ENCODE results near the gene CDH24. TPM values are rescaled to one million over a fixed set of nuclear protein-coding genes. Genes with fewer than 3 reads are reported as not detected.
"Not testable (repeated sequence)": the region's sequence is repeated elsewhere in the genome, so short reads cannot be mapped to it uniquely, and the experiment has no call there.

CDH24 gene
- total RNA-seq, 1 experiment from 2014 or later: 12.3 TPM

GRCh38 chr14:23013054-23013748 is 44.1 kb downstream of the CDH24 start:
- H3K4me3 ChIP-seq (ENCODE audit: insufficient read depth, low read depth, low read length): no peak overlapping the region
- no peaks in the 10 kb centered on the region for H3K27me3 ChIP-seq (ENCODE audit: control insufficient read depth, insufficient read depth, low read length)
- DNase-seq: no peak
- no peaks in the 10 kb centered on the region for H3K36me3 ChIP-seq (replicated peaks; ENCODE audit: control insufficient read depth, insufficient read depth, low read length)

DNA sequence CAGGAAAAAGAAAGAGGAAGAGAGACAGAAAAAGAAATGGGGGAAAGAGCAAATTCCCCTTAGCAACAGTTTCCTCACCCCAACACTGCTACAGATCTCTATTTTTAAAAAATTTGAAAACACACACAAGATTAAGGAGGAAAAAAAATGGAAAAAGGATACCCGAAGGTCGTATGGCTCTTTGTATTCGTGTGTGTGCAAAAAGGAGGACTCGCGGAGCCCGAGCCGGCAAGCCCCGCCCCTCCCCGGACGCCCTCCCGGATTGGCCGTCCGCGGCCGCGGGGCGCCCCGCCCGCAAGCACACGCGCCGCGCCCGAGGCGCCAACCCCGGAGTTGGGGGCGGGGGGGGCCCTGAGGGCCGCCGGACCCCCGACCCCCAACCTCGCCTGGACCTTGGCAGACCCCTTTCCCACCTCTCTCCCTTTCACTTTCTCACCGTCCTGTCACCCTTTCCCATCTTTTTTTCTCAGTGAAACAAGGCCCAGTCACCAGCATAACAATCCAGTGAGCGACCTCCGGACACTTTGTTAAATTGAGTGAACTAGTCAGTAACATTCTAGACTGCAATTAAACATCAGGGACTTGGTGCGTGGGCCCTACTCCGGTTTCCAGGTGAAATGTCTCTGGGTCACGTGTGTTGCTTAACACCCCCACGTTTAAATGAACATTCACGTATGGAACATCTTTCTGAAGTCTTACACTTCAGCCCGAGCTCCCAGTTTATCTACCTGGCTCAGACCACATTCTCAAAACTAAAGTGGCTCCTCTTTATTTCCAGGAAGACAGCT is 47.2 kb downstream of the CDH24 start, which contains the start of gene C14orf93:
Gene C14orf93, minus strand, starts transcription at position 205 of the 788 bp plus-strand sequence. CDS start 11,120 bp downstream, outside the sequence.
- DNase-seq: peak; percentile 96
- Histone ChIP-seq H3K4me3 (ENCODE audit: insufficient read depth, low read depth, low read length) (peak within 1 kb of the TSS; percentile 56), H3K36me3 (replicated peaks; ENCODE audit: control insufficient read depth, insufficient read depth, low read length) (no peaks in the 10 kb centered on the region), H3K27me3 (ENCODE audit: control insufficient read depth, insufficient read depth, low read length) (no peaks in the 10 kb centered on the region)

- Histone ChIP-seq H3K36me3 (replicated peaks; ENCODE audit: control insufficient read depth, insufficient read depth, low read length) (no peaks in the 10 kb centered on the region), H3K27me3 (ENCODE audit: control insufficient read depth, insufficient read depth, low read length) (no peaks in the 10 kb centered on the region), H3K4me3 (ENCODE audit: insufficient read depth, low read depth, low read length) (peak overlapping the region; percentile 23)
- DNase-seq: no peak
Observed at GRCh38 chr14:23009483-23009938, 47.8 kb downstream of the CDH24 start.

- H3K36me3 ChIP-seq (replicated peaks; ENCODE audit: control insufficient read depth, insufficient read depth, low read length): no peaks in the 10 kb centered on the region
- H3K27me3 ChIP-seq (ENCODE audit: control insufficient read depth, insufficient read depth, low read length): no peaks in the 10 kb centered on the region
- no peak overlapping the region for H3K4me3 ChIP-seq (ENCODE audit: insufficient read depth, low read depth, low read length)
- DNase-seq: no peak
Observed at GRCh38 chr14:23008831-23009230, 48.5 kb downstream of the CDH24 start.

- peak; percentile 98 for DNase-seq
- Histone ChIP-seq H3K36me3 (replicated peaks; ENCODE audit: control insufficient read depth, insufficient read depth, low read length) (no peaks in the 10 kb centered on the region), H3K4me3 (ENCODE audit: insufficient read depth, low read depth, low read length) (peak overlapping the region; percentile 95), H3K27me3 (ENCODE audit: control insufficient read depth, insufficient read depth, low read length) (no peaks in the 10 kb centered on the region)
Observed at GRCh38 chr14:23006544-23007419, 50.5 kb downstream of the CDH24 start.

DNA sequence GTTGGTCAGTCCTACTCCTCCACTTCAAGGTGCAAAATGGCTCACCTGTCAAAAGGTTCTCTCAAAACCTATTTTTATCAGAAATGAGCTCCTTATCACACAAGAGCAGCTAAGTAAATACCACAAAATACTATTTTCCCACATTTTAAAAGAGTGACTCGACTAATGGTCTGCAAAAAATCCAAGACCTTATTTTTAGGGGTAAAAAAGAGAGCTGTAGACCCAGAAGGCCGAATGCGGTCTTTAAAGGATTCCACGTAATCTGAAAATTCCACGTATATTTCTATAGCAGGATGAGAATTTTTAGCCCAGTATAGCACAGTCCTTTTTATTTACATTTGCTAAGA is 51.2 kb downstream of the CDH24 start:
- no peaks in the 10 kb centered on the region for H3K27me3 ChIP-seq (ENCODE audit: control insufficient read depth, insufficient read depth, low read length)
- peak overlapping the region; percentile 95 for H3K4me3 ChIP-seq (ENCODE audit: insufficient read depth, low read depth, low read length)
- no peaks in the 10 kb centered on the region for H3K36me3 ChIP-seq (replicated peaks; ENCODE audit: control insufficient read depth, insufficient read depth, low read length)
- no peak for DNase-seq

GRCh38 chr14:23005451-23006187 is 51.7 kb downstream of the CDH24 start:
- DNase-seq: no peak
- no peaks in the 10 kb centered on the region for H3K36me3 ChIP-seq (replicated peaks; ENCODE audit: control insufficient read depth, insufficient read depth, low read length)
- H3K4me3 ChIP-seq (ENCODE audit: insufficient read depth, low read depth, low read length): no peak overlapping the region
- H3K27me3 ChIP-seq (ENCODE audit: control insufficient read depth, insufficient read depth, low read length): no peaks in the 10 kb centered on the region

- not testable (repeated sequence) for H3K27me3 ChIP-seq (ENCODE audit: control insufficient read depth, insufficient read depth, low read length); DNase-seq; H3K36me3 ChIP-seq (replicated peaks; ENCODE audit: control insufficient read depth, insufficient read depth, low read length); H3K4me3 ChIP-seq (ENCODE audit: insufficient read depth, low read depth, low read length)
Observed at GRCh38 chr14:23004274-23004673, 53.0 kb downstream of the CDH24 start.

GRCh38 chr14:23002592-23002991 is 54.7 kb downstream of the CDH24 start:
- no peak overlapping the region for H3K4me3 ChIP-seq (ENCODE audit: insufficient read depth, low read depth, low read length)
- H3K27me3 ChIP-seq (ENCODE audit: control insufficient read depth, insufficient read depth, low read length): no peaks in the 10 kb centered on the region
- DNase-seq: no peak
- no peaks in the 10 kb centered on the region for H3K36me3 ChIP-seq (replicated peaks; ENCODE audit: control insufficient read depth, insufficient read depth, low read length)

DNA sequence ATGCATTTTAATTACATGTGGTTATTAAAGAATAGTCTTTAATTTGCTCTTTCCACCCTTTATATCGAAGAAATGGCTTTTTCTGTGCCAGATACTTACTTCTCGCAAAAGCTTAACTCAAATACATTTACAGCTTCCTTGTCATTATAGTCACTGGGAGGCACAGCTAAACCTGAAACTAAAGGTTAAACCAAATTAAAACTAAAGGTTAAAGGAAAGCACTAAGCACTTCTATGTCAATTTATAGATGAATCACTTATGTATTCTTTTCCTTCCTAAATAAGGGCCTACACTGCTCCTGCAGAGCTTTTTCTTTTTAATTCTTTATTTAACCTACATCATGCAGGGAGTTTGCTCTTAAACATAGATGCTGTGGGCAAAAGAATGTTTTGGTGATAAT is 56.5 kb downstream of the CDH24 start:
- no peaks in the 10 kb centered on the region for H3K36me3 ChIP-seq (replicated peaks; ENCODE audit: control insufficient read depth, insufficient read depth, low read length)
- DNase-seq: no peak
- no peaks in the 10 kb centered on the region for H3K27me3 ChIP-seq (ENCODE audit: control insufficient read depth, insufficient read depth, low read length)

GRCh38 chr14:22998329-22999012 is 58.8 kb downstream of the CDH24 start:
- H3K36me3 ChIP-seq (replicated peaks; ENCODE audit: control insufficient read depth, insufficient read depth, low read length): no peaks in the 10 kb centered on the region
- no peaks in the 10 kb centered on the region for H3K27me3 ChIP-seq (ENCODE audit: control insufficient read depth, insufficient read depth, low read length)
- DNase-seq: peak; percentile 44
- H3K4me3 ChIP-seq (ENCODE audit: insufficient read depth, low read depth, low read length): no peak overlapping the region

More for the DNA sequence above, 56.5 kb downstream of the CDH24 start:
- no peak overlapping the region for H3K4me3 ChIP-seq (ENCODE audit: insufficient read depth, low read depth, low read length)

- no peak for DNase-seq
- Histone ChIP-seq H3K4me3 (ENCODE audit: insufficient read depth, low read depth, low read length) (no peak overlapping the region), H3K36me3 (replicated peaks; ENCODE audit: control insufficient read depth, insufficient read depth, low read length) (no peaks in the 10 kb centered on the region), H3K27me3 (ENCODE audit: control insufficient read depth, insufficient read depth, low read length) (no peaks in the 10 kb centered on the region)
Observed at GRCh38 chr14:22997676-22998323, 59.5 kb downstream of the CDH24 start.

Measured in H7 (cell line).